ENCODE measurements around the gene LONRF2.

Gene LONRF2

DNA sequence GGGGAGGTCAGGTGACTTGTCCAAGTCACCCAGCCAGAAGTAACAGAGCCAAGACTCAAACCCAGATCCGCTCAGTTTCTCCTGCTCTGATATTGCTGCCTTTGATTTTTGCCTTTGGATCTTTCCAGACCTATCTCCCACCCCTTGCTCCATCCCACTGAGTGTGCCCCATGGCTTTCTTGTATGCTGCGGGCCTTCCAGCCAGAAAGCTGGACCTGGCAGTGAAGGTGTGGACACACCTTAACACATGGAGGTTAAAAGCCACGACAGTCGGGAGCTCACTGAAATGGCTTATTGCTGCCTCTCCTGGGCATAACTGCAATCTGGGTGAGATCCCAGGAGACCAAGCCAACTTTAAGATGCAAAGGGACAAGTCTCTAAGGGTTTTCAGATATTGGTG is 86.7 kb downstream of the LONRF2 start:
- H3K4me3 ChIP-seq (replicated peaks; ENCODE audit: low read depth, low read length): no peak overlapping the region
- TF ChIP-seq, protein P1, sequence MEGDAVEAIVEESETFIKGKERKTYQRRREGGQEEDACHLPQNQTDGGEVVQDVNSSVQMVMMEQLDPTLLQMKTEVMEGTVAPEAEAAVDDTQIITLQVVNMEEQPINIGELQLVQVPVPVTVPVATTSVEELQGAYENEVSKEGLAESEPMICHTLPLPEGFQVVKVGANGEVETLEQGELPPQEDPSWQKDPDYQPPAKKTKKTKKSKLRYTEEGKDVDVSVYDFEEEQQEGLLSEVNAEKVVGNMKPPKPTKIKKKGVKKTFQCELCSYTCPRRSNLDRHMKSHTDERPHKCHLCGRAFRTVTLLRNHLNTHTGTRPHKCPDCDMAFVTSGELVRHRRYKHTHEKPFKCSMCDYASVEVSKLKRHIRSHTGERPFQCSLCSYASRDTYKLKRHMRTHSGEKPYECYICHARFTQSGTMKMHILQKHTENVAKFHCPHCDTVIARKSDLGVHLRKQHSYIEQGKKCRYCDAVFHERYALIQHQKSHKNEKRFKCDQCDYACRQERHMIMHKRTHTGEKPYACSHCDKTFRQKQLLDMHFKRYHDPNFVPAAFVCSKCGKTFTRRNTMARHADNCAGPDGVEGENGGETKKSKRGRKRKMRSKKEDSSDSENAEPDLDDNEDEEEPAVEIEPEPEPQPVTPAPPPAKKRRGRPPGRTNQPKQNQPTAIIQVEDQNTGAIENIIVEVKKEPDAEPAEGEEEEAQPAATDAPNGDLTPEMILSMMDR (IDR thresholded peaks at IDR 0.05; ENCODE audit: low read depth, low read length, missing control alignments): no peak
- no peak for DNase-seq (ENCODE audit: extremely low read depth, low read depth)

DNA sequence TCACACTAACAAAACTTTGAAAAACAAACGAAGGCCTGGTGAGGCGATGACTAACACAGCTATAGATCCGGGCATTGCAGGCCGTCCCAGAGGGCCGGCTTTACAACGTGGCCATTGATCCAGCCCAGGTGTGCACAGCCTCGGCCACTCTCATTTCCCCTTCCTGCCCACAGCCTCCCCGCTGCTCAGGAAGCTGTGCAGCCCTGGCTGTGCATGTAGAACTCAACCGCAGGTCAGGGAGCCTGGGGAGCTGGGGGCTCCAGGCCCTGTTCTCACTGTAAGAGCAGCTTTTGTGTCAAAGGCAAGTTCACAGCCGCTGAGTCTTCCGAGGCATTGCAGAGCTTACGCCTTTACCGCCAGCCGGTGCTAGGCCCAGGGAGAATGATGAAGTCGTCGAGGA is 87.2 kb downstream of the LONRF2 start:
- TF ChIP-seq, protein P1 (IDR thresholded peaks at IDR 0.05; ENCODE audit: low read depth, low read length, missing control alignments): no peak
- H3K4me3 ChIP-seq (replicated peaks; ENCODE audit: low read depth, low read length): no peak overlapping the region
- no peak for DNase-seq (ENCODE audit: extremely low read depth, low read depth)

DNA sequence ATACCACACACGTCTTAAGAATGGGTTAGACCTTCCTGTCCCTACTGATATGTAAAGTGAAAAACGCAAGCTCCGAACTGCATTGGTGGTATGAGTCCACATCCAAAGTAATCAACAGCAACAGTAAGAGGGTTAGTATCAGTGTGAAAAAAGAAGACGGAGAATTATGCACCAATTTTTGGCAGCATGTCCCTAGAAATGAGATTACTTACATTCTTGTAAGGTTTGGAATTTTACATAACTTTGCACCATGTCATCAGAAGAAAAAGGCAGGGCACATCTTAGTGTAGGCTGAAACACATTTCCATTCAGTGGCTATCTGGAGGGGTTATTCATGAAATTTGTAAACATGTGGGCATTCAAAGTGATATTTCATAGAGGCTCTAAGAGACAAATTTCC is 88.2 kb downstream of the LONRF2 start:
- no peak overlapping the region for H3K4me3 ChIP-seq (replicated peaks; ENCODE audit: low read depth, low read length)
- TF ChIP-seq, protein P1 (IDR thresholded peaks at IDR 0.05; ENCODE audit: low read depth, low read length, missing control alignments): no peak
- no peak for DNase-seq (ENCODE audit: extremely low read depth, low read depth)

DNA sequence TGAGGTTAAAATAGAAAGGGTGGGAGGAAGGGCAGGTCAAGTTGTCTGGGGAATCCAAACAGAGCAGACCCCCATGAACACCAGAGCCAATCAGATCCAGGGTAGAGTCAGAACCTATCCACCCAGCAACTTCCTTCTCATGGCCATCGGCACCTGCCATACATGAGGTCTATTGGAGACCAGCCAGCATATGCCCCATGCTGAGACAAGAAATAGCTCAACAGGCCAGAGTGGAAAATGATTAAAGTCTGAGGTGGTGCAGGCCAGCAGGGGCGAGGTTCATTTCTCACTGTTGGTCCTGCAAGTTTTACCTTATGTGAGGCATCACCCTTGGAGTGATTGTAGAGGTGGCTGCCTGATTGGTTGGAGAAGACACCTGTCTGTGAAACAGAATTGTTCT is 89.2 kb downstream of the LONRF2 start:
- no peak for DNase-seq (ENCODE audit: extremely low read depth, low read depth)
- TF ChIP-seq, protein P1 (IDR thresholded peaks at IDR 0.05; ENCODE audit: low read depth, low read length, missing control alignments): no peak
- no peak overlapping the region for H3K4me3 ChIP-seq (replicated peaks; ENCODE audit: low read depth, low read length)

DNA sequence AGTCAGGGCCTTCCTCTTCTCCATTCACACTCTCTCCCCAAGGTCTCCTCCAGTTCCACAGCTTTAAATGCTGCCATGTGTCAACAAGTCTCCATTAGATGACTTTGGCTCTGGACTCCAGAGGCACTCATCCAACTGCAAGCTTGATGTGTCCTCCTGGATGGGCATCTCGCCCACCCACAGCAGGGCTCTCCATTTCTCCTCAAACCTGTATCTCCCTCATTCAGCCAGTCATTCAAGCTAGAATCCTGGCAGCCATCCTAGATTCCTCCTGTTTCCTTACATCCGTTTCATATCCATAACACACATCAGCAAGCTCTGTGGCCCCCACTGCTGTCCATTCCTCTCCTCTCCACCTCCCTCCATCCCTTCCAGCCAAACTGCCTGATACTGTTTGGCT is 91.5 kb downstream of the LONRF2 start:
- no peak for DNase-seq (ENCODE audit: extremely low read depth, low read depth)
- TF ChIP-seq, protein P1 (IDR thresholded peaks at IDR 0.05; ENCODE audit: low read depth, low read length, missing control alignments): no peak

DNA sequence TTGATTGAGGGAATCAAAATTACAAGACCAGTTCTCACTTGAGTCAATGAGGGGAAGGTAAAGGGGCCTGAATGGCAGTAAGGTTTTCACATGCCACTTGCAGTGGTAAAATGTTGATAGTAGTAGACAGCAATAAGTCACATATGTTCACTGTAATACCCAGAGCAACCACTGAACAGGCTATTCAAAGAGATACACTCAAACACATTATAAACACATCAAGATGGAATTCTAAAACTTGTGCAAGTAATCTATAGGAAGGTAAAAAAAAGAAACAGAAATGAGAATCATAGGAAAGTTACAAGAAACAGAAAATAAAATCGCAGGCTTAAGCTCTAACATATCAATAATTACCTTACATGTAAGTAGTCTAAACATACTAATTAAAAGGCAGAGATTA is 93.3 kb downstream of the LONRF2 start:
- TF ChIP-seq, protein P1 (IDR thresholded peaks at IDR 0.05; ENCODE audit: low read depth, low read length, missing control alignments): no peak

More for the DNA sequence above, 91.5 kb downstream of the LONRF2 start:
- H3K4me3 ChIP-seq (replicated peaks; ENCODE audit: low read depth, low read length): no peak overlapping the region

DNA sequence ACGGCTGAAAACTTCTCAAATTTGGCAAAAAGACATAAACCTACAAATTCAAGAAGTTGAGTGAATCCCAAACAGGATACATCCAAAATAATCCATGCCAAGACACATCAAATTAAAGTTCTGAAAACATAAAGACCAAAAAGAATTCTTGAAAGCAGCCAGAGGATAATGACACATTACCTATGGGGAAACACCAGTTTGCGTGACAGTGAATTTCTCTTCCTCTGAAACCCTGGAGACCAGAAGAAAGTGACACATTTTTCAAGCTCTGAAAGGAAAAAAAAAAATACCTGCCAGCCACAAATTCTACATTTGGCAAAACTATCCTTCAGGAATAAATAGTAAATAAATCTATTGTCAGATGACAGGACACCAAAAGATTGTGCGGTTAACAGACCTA is 93.9 kb downstream of the LONRF2 start:
- TF ChIP-seq, protein P1 (IDR thresholded peaks at IDR 0.05; ENCODE audit: low read depth, low read length, missing control alignments): no peak
- DNase-seq (ENCODE audit: extremely low read depth, low read depth): no peak
- no peak overlapping the region for H3K4me3 ChIP-seq (replicated peaks; ENCODE audit: low read depth, low read length)

More for the DNA sequence above, 93.3 kb downstream of the LONRF2 start:
- H3K4me3 ChIP-seq (replicated peaks; ENCODE audit: low read depth, low read length): no peak overlapping the region
- no peak for DNase-seq (ENCODE audit: extremely low read depth, low read depth)
